Mucosa of descending colon (tissue), 3 donors: ENCODE measurements around the gene ZNF302. TPM values are rescaled to one million over a fixed set of nuclear protein-coding genes. Genes with fewer than 3 reads are reported as not detected.
A peak's percentile ranks its signal among the peaks of the same experiment; 100 is the strongest.

Source experiments
- ATAC-seq: fragments of 200-7000 bp; cut with Tn5 transposase; one replicate; pipeline ENCODE4 v1.9.1; 2020; ENCODE audit warnings: mild to moderate bottlenecking, moderate library complexity
- DNase-seq, 3 donors: peaks; one replicate each; pipeline ENCODE4 v3.0.0-alpha.2; 2020
- H3K36me3 ChIP-seq: fragments of 200-600 bp; one replicate; pipeline ENCODE4 v1.8.0; 2021; ENCODE audit warnings: low read depth, mild to moderate bottlenecking
- H3K4me1 ChIP-seq: fragments of 200-600 bp; one replicate; pipeline ENCODE4 v1.8.0; 2021; ENCODE audit warnings: low read depth, mild to moderate bottlenecking
- H3K4me3 ChIP-seq: fragments of 200-600 bp; one replicate; pipeline ENCODE4 v1.8.0; 2021; ENCODE audit warnings: mild to moderate bottlenecking
- H3K9me3 ChIP-seq: fragments of 200-600 bp; one replicate; pipeline ENCODE4 v1.8.0; 2021; ENCODE audit warnings: mild to moderate bottlenecking
- CTCF ChIP-seq: fragments of 200-600 bp; IDR thresholded peaks from one replicate; pipeline ENCODE4 v1.8.0; 2022; ENCODE audit warnings: antibody characterized with exemption, mild to moderate bottlenecking
- intact Hi-C, 2 donors: fragments of 100-400 bp; cut with DNase I in 1 of 2; cut with micrococcal nuclease in 1 of 2; formaldehyde crosslinking; loops; one replicate each; pipeline versions ENCODE4 v1.11.0 to v1.11.1; 2022; cut with DNase I, micrococcal nuclease
- total RNA-seq, 3 donors: library from RNA; stranded (reverse); fragmentation: NEBNext Ultra II Directional in 2 of 3; extraction: Animal tissue kit (Norgen Biotek cat#: 25700) in 2 of 3; gene quantifications; one replicate each; pipeline versions ENCODE4 v1.2.1 to v1.2.4, GENCODE V29; 2021 to 2023
- donor health status: DM: no; HTN: no; CAD: no; lungs with moderate emphysema.
- donor health status: DM: no; HTN: no; CAD: no.
- donor health status: DM: no; HTN: yes; CAD: no.

Gene ZNF302
- total RNA-seq, 3 donors from 2014 or later = 16.5 to 33.8 (median 20.0) TPM

GRCh38 chr19:34692549-34692948 is 15.1 kb downstream of the ZNF302 start:
- no peak for TF ChIP-seq CTCF
- intact Hi-C loops = no loop called here
- DNase-seq (no peak), ATAC-seq (no peak)
- Histone ChIP-seq H3K4me1 (no peaks in the 10 kb centered on the region), H3K9me3 (peaks cover 4% of the 10 kb centered on the region), H3K36me3 (no peaks in the 10 kb centered on the region), H3K4me3 (no peak overlapping the region)

GRCh38 chr19:34707661-34708060 is 30.2 kb downstream of the ZNF302 start:
- no peak for TF ChIP-seq CTCF
- H3K36me3 ChIP-seq = no peaks in the 10 kb centered on the region
- ATAC-seq (no peak), DNase-seq (no peak)
- intact Hi-C loops = no loop called here
- no peaks in the 10 kb centered on the region for H3K4me1 ChIP-seq
- H3K9me3 ChIP-seq = peaks cover 9% of the 10 kb centered on the region
- no peak overlapping the region for H3K4me3 ChIP-seq

DNA sequence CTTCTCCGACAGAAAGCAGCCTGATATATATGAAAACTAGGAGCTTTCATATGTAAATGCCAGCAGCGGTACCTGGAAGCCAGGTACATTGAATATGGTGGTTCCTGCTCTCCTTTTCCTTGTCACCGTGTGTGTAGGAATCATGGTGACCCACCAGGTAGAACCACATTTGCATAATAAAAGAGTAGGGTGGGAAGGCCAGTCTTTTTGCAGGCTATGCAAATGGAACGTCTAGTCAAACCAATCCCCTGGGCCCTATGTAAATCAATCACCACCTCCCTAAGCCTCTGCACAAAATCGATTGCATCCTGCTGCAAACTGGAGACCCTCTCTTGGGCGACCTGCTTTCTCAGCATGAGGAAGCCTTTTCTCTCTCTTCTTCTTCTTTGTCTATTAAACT is 34.4 kb downstream of the ZNF302 start:
- DNase-seq (no peak), ATAC-seq (no peak)
- TF ChIP-seq CTCF = no peak

GRCh38 chr19:34712395-34713261 is 35.1 kb downstream of the ZNF302 start:
- Histone ChIP-seq H3K9me3 (peaks cover 19% of the 10 kb centered on the region), H3K4me3 (no peak overlapping the region), H3K36me3 (no peaks in the 10 kb centered on the region), H3K4me1 (no peaks in the 10 kb centered on the region)
- ATAC-seq = peak; percentile 80
- TF ChIP-seq CTCF = peak; percentile 56
- intact Hi-C loops = loop anchor here (5.0 kb wide), 2 partner anchors 70 to 75 kb away; no protein-coding TSS in a partner anchor
- DNase-seq = peak in 1 of 3 donors; percentile 73

More for the DNA sequence above, 34.4 kb downstream of the ZNF302 start:
- Histone ChIP-seq H3K9me3 (peaks cover 19% of the 10 kb centered on the region), H3K36me3 (no peaks in the 10 kb centered on the region), H3K4me1 (no peaks in the 10 kb centered on the region), H3K4me3 (no peak overlapping the region)
- intact Hi-C loops = loop anchor here (5.0 kb wide), 2 partner anchors 70 to 75 kb away; no protein-coding TSS in a partner anchor

GRCh38 chr19:34713262-34713637 is 35.8 kb downstream of the ZNF302 start:
- Histone ChIP-seq H3K4me1 (no peaks in the 10 kb centered on the region), H3K4me3 (no peak overlapping the region), H3K9me3 (peaks cover 19% of the 10 kb centered on the region), H3K36me3 (no peaks in the 10 kb centered on the region)
- ATAC-seq = no peak
- no peak for DNase-seq
- intact Hi-C loops = loop anchor here (5.0 kb wide), 2 partner anchors 71 to 76 kb away; no protein-coding TSS in a partner anchor
- no peak for TF ChIP-seq CTCF
